HG02840 (cell line): ENCODE results near the gene CARD11.
"Not testable (repeated sequence)": the region's sequence is repeated elsewhere in the genome, so short reads cannot be mapped to it uniquely, and the experiment has no call there.

ENCODE experiments used
- ATAC-seq: cut with Tn5 transposase; IDR thresholded peaks from one replicate; pipeline ENCODE4 v1.9.1; 2021; ENCODE audit warnings: mild to moderate bottlenecking, moderate library complexity, moderate number of reproducible peaks; ENCODE audit not compliant: unreplicated experiment, low FRiP score

The CARD11 gene

DNA sequence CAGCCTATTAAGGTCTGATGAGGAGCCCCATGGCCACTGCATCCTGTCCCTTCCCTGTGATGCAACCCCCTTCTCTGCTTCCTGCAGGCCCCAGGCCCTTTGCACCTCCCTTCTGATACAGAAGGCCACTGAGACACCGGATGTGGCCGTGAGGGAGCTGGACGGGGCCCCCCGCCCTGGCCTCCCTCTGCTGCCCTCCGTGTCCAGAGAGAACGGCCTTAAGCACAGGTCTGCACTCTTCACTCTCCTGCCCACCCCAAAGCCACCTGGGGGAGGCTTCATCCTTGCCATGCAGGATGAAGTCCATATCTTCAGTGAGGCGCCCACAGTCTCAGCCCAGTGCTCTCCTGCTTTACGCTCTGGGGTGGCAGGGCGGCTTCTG is 112.6 kb downstream of the CARD11 start:
- no peak for ATAC-seq

DNA sequence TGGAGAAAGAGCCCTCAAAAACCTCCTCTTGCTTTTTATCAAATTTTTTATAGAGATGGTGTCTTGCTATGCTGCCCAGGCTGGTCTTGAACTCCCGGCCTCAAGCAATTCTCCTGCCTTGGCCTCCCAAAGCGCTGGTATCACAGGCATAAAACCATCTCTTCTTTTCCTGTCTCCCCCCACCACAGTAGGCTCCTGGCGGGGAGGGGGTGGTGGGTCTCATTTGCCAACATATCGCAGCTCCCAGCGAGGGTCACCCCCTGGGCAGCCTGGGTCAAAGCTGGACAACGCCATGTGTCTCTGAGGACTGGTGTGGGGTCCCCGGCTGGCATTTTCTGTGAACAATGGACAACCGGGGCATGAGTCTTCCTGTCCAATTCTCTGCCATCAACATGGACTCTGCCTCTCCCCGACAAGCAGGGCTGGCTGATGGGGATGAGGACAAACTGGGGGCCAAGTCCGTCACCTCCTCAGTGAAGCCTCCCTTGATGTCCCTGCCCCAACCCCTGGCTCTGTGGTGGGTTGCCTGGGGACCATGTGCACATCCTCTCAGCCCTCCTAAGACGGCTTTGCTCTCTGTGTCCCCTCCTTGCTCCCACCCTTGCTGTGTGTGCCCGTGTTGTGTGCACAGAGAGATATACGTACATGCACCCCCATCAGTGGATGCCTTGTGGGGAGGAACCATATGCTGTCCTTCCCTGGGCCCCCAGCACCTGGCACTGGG is 113.2 kb downstream of the CARD11 start:
- no peak for ATAC-seq

DNA sequence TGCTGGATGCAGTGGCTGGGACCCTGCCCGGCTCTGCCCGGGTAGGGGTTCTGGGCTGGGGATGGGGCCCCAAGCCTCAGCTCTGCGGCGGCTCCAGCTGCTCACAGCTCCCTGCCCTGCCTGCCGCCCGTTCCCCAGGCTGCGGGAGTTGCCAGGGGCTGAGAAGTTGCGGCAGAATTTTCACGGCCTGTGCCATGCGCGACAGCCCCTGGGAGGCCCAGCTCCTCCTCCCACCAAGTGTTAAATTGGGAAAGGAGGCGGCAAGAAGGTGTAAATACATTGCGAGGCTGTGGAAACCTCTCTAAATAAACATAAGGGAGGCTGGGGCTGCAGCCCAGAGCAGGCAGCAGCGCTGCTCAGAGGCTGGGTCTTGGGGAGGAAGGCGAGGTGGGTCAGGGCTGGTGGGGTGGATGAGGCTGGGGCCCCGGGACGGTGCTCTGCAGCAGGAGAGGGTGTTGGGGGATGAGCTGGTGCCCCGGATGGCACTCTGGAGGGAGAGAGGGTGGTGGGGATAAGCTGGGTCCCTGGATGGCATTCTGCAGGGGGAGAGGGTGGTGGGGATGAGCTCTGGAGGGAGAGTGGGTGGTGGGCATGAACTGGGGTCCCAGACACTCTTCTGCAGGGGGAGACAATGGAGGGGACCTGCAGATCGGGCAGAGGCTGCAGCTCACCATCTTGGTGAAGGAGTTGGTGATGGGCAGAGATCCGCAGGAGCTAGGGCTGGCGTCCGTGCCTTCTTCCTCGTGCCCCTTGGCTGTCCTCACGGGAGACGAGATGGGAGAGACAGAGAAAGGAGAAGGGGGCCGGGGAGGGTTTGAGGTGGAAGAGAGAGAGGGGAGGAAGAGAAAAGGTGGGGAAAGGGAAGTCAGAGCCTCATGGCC is 114.1 kb downstream of the CARD11 start:
- no peak for ATAC-seq

DNA sequence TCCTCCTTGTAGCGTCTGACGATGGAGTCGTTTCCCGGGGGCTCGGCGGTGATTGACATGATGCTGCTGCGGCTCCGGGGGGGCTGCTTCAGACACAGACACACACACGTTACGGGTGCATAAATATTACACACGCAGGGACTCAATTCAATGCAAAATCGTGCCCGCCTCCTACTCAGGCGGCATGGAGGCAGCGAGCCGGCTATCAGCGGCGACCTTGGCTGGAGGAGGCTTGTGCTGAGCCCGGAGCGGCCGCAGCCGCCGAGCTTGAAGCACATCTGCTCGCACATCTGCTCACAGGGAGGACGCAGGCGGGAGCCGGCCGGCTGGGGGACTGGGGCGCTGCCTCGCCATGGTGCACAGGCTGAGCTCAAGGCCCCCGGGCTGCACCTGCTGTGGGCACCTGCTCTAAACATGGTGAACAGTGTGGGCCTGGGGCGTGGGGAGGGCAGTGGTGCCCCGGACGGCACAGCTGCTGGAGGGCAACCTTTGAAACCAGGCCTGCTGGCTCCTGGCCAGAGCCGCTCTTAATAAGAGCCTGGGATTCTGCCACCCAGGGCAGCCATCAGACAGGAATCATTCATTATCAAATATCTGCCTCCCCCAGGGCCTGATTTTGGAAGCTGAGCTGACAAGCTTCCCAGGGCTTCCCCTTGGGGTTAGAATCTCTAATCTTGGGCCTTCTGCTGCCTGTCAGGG is 114.9 kb downstream of the CARD11 start:
- ATAC-seq: no peak

DNA sequence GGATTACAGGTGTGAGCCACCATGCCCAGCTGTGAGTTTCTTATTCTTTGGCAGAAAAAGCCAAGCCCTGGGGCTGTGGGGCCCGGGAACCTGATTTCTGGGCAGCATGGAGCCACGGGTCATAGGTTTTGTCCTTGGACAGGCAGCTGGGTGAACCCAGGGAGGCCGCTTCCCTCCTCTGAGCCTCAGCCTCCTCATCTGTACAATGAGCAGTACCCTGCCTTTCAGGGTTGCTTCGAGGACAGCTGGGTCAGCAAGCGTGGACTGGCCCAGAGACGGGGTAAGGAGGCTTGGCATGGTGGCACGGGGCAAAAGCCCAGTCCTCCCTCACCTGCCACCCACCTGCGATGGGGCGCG is 115.4 kb downstream of the CARD11 start:
- ATAC-seq: no peak

DNA sequence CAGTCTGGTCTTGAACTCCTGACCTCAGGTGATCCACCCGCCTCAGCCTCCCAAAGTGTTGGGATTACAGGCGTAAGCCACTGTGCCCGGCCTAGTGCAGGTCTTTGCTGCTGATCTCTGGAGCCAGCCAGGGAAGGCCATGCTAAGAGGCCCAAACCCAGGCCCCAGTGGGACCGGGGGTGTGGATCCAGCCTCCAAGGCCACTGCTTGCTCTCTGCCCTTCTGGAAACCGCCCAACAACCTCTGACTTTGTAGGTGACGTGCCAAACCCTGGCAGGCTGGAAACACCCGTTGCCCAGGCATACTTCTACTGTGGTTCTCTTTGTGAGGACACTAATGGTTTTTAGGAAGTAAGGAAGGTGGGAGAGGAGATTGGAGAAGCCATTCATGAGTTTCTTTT is 116.1 kb downstream of the CARD11 start:
- ATAC-seq: no peak

DNA sequence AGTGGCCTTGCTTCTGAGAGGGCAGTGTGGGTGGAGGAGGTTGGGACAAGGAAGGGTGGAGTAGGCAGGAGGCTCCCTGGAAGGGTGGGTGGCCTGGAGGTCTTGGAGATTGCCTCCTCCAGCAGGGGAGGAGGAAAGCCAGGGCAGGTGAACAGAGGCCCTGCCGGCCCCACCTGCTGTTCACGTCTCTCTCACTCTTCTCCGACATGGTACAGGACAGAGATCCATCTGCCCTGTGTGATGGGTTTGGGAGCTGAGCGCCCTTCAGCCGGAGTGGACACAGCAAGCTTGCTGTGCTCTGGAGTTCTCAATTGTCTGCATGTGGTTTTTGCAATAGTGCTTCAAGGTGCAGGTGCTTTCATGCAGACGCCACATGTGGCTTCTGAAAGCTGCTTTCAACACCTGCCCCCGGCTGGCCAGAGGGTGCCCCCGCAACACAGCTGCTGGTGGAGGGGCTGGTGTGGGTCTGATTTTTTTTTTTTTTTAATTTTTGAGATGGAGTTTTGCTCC is 116.7 kb downstream of the CARD11 start:
- ATAC-seq: no peak

DNA sequence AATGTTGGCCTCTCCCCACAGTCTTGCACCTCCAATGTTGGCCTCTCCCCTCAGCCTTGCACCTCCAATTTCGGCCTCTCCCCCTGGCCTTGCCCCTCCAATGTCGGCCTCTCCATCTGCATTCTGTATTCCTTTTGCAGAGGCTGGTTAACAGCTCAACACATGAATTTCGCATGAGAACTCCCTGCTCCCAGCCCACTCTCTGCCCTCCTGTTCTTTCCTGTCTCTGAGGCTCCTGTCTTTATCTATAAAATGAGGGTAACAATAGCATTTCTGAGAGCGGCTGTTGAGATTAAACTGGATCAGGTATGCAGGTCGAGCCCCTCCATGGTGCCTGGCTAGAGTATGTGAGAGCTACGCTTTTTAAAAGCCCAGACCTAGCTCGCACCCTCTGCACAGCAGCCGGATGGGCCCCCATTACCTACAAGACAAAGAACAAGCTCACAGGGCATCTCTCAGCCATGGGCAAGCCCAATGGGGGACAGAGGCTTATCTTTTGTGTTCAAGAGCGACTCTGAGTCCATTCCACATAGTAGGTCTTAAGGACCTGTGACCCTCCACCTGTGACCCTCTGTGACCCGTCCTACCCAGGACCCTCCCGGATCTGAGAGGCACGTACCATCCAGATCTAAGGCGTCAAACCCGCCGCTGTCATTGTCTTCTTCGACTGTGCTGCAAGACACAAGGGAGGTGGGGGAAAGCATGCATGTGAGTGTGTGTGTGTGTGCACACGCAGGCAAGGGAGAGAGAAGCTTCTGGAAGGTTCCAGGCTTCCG is 117.4 kb downstream of the CARD11 start:
- no peak for ATAC-seq

DNA sequence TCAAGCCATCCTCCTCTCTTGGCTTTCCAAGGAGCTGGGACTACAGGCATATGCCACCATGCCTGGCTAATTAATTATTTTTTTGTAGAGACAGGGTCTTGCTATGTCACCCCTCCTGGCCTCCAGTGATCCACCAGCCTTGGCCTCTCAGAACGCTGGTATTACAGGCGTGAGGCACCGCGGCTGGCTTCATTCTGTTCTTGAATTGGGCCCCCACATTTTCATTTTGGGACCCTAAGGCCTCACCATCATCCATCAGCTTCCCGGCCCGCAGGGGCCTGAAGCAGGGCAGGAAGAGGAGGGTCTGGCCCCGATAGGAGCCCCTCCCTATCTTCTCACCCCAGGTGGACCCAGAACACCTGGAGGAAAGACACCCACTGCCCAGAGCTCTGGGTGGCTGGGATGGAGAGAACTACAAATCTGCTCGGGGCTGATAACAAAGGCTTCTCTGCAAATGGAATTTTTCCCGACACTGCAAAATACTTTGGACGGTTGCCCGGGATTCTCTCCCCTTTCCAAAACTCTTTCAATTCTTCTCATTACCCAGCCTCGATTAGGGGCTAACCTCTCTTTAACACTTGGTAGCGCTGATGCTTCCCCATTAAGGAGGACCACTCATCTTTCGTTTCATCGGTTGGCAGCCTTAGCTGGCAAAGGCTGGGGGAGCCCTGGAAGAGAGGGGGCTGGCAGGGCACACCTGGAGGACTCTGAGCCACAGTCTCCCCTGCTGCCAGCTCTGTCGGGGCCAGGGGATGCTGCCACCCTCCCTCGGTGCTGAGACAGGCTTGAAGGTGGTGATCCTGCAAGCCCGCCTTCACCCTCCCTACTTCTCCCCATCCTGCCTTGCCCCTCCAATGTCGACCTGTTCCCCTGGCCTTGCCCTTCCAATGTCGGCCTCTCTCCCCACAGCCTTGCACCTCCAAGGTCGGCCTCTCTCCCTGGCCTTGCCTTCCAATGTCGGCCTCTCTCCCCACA is 118.5 kb downstream of the CARD11 start:
- no peak for ATAC-seq

DNA sequence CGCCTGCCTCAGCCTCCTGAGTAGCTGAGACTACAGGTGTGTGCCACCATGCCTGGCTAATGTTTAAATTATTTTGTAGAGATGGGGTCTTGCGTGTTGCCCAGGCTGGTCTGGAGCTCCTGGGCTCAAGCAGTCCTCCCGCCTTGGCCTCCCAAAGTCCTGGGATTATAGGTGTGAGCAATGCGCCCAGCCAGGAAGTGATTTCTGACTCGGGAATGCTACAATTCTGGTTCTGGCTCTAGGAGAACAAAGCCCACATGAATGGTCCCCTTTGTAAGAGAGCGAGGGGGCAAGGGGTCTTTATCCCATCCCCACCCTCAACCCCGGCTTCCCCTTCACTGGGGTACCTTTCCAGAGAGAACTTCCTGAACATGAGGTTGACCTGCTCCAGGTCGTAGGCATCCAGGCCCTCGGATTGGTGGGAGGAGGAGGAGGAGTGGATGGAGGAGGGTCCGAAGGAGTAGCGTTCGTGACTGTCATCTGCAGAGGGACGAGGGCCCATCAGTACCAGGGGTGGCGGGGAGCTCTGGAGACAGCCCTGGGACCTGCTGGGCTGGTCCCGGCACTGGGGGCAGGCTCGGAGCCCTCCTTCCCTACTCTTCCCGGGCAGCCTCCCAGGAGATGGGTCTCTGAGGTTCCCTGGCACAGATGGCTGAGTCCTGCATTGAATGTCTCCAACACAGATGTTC is 119.6 kb downstream of the CARD11 start:
- no peak for ATAC-seq

DNA sequence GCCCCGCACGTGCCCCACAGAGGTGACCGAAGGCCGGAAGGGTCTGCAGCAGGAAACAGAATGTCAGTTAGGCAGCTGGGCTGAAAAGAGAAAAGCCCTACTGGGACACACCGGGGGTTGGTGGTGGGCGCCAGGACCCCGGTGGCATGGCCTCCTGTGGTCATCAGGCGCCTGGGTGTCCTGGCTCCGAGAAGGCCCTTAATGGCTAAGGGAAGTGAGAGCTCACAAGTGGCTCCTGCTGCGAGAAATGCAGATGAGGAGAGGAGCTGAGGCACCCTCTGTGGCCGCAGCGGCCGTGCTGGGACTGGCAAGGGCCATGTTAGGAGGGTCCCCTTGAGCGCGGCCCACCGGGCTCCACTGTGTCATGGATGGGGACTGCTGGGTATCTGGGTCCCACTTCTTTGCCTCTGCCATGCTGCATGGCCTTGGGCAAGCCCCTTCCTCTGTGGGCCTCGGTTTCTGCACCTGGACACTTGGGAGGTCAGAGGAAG is 120.3 kb downstream of the CARD11 start:
- no peak for ATAC-seq

DNA sequence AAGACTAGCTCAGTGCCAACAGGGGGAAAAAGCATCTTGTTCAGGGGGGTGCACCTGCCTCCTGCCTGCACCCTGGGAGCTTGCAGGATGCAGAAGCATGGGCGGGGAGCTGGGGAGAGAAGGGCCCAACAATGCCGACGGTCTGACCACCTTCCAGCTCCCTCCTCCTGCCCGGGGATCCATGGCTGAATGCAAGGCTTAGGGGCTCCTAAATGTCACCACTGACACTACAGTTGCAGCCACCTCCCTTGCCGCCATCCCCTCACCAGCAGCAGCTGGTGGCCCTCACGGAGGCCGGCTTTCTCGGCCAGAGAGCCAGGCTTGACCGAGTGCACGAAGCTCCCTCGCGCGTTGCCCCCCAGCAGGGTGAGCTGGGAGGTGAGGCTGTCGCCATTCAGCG is 120.8 kb downstream of the CARD11 start:
- no peak for ATAC-seq

DNA sequence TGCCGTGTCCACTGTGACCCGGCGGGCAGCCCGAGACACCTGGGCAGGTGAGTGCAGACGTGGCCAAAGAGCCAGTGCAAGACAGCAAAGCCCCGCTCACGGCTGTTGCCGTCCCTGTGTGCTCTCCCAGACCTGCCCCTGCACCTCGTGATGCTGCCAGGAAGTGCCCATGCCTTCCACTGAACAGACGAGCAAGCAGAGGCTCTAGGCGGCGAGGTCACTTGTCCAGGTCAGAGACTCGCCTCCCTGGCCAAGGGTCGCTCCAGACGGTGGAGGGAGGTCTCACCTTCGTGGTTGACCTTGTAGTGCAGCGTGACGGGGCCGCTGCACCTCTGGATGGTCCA is 121.3 kb downstream of the CARD11 start:
- ATAC-seq: no peak

DNA sequence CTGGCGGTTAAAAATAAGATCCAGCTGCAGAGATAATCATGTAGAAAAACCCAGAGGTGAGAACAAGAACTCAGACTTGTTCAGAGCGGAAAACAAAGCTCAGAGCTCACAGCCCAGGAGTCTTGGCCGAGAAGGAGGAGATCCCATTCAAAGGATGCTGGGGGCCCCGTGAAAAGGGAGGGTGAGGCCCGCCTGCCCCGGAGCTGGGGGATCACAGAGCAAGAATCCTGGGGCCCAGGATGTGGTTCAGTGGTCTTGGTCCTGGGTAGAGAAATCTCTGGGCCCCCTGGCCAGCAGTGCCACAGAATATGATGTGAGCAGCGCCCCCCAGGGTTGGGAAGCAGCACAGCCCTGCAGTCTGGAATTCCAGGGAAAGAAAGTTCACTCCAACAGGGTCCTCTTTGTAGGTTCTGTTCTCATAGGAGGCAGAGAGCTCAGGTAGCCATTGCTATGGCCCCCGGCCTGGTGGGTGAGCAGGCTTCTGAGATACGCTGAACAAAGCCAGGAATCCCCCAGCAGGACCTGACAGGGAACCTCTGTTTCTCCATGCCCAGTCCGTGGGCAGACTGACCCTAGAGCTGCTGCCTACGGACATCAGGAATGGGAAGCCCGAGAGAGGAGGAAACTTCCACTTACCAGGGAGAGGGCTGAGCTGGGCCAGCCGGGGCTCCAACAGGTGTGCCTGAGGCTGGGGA is 121.9 kb downstream of the CARD11 start:
- no peak for ATAC-seq

DNA sequence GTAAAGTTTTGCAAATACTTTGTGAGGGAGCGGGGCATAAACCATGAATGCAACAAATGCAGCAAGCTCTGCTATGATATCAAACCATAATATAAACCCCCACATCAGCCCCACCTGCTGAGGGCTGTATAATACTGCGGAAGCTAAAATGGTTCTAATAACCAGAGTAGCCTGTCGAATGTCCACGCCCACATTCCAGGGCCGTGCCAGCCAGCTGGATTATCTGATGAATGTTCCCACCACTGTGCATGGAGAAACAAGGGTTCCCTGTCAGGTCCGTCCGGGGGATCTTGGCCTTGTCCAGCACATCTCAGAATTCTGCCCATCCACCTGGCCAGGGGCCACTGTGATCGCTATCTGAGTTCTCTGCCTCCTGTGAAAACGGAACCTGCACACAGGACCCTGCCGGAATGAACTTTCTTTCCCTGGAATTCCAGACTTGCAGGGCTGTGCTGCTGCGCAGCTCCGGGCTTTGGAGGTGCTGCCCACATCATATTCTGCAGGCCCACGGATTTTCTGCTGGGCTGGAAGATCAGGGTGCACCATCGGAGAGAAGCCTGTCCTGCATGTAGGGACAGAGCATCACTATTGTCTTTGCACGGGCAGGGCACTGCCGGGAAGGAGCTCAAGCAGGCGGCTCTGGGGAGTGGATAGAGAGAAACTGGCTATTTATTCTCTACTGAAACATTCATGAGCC is 122.6 kb downstream of the CARD11 start:
- ATAC-seq: no peak

DNA sequence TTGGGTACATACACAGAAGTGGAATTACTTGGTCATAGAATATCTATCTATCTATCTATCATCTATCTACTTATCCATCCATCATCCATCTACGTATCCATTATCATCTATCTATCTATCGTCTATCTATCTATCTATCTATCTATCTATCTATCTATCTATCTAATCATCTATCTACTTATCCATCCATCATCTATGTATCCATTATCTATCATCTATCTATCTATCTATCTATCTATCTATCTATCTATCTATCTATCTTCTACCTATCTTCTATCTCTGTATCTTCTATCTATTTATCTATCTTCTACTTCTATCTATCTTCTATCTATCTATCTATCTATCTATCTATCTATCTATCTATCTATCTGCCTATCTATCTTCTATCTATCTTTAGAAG is 123.2 kb downstream of the CARD11 start:
- ATAC-seq: not testable (repeated sequence)

DNA sequence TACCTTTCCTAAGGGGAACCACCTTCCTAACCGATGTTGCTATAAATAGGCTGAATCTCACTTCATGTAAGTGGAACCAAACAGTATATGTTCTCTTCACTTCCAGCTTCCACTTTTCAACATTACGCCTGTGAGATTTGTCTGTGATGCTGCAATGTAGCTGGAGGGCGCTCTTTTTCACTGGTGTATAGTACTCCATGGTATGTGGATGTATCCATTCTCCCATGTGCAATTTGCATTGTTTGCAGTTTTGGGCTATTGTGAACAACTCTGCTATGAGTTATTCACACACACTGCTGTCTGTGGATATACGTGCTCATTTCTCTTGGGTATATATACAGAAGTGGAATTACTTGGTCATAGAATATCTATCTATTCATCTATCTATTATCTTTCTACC is 123.6 kb downstream of the CARD11 start:
- no peak for ATAC-seq
